HG02798 (cell line): ENCODE data around the gene ERC1.
"Not testable (repeated sequence)": the region's sequence is repeated elsewhere in the genome, so short reads cannot be mapped to it uniquely, and the experiment has no call there.

Source experiments
- ATAC-seq: cut with Tn5 transposase; IDR thresholded peaks from one replicate; pipeline ENCODE4 v1.9.1; 2021; ENCODE audit warnings: mild to moderate bottlenecking; ENCODE audit not compliant: unreplicated experiment, poor library complexity

Gene ERC1

DNA sequence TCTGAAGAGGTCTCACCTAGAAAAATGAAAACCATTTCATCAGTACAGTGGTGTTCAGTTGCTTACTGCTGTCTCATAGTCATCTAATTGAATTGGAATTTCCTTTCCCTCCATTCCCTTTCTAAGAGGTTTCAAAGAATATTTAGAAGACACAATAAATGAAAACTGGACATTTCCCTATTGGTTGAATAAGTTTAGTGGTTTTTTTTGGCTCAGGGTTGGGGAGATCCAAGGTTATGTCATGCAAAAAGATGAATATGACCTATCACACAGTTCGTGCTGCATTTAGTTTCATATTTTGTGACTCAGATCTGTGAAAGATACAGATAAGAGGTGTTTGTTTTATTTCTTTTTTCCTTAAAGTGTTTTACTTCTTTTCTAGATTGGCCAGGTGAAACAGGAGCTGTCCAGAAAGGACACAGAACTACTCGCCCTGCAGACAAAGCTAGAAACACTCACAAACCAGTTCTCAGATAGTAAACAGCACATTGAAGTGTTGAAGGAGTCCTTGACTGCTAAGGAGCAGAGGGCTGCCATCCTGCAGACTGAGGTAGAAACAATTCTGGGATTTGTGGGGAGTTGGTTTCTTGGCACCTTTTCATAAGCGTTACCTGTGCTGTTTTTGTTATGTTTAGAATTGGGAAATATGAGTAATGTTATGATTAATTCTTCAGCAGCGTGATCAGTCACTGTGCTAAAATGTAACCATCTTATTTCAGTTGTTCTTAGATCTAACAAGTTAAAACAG, 124.6 kb downstream of the ERC1 start:
- no peak for ATAC-seq

DNA sequence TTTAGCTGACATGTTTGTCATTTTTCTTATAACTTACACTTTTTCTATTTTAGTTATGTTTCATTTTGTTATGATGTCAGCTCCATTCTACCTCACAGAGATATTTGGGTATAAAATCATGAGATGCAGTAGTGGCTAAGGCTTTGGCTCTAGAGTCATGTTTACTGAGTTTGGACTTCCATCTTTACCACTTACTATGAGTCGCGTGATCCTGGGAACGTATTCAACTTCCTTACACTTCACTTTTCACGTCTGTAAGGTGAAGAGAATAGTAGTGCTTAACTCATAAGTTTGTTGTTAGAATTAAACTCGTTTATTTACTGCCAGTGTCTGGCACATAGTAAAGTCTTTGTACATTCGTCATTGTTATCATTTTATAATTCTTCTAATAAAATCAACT, 126.3 kb downstream of the ERC1 start:
- no peak for ATAC-seq

DNA sequence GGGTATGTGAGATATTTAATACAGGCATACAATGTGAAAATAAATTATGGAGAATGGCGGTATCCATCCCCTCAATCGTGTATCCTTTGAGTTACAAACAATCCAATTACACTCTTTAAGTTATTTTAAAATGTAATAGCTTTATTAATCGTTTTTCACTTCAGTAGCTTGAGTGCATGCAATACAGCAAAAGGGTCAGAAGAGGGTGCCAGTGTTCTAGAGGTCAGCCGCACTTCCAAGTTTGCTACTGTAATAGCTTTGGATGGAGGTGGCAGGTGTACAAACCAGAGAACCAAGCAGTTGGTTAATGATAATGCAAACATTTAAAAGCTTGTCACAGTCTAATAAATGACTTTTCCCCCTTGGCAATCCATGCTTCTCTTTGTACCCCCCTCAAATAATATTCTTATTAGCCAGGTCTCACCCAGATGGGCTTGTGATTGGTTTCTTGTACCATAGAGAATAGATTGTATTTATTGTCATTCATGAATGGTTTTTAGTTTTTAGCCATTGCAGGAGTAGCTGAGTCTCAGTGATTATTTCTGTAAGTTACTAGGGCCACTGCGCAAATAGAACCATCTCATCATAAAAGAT, 127.0 kb downstream of the ERC1 start:
- no peak for ATAC-seq

DNA sequence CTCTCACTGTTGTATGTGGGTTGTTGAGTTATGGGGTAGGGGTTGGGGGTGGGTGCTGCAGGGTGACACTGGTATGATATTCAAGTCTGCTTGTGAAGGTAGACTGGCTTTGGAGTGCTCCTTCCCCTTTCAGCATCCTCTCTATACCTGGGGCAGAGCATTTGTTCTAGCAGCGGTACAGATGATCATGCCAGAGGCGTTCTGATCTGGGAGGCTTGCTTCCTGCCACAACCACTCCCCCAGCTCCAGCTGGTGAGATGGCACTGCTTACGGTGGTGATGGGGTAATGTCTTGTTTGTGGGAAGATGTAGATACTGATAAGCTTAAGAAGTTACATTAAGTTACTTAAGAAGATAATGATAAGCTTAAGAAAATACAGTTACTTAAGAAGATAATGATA, 131.8 kb downstream of the ERC1 start:
- ATAC-seq = no peak

- ATAC-seq = no peak
Measured at GRCh38 chr12:1126091-1126490, 135.1 kb downstream of the ERC1 start.

- ATAC-seq = no peak
Measured at GRCh38 chr12:1127021-1127420, 136.0 kb downstream of the ERC1 start.

DNA sequence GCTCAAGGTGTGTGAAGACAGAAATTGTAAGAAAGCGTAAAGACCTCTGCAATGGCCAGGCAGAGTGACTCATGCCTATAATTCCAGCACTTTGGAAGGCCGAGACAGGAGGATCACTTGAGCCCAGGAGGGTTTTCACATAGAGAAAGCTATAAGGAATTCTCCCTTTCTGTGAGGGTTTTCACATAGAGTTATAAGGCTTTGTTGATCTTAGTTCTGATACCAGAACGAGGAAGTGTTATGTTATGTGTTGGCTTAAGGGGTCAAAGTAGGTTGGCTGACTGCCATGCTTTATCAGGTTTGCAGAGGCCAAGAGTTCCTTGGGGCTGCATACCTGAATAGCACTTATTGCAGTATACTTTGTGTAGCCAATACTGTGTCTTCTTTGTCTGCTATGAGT, 139.1 kb downstream of the ERC1 start:
- no peak for ATAC-seq

DNA sequence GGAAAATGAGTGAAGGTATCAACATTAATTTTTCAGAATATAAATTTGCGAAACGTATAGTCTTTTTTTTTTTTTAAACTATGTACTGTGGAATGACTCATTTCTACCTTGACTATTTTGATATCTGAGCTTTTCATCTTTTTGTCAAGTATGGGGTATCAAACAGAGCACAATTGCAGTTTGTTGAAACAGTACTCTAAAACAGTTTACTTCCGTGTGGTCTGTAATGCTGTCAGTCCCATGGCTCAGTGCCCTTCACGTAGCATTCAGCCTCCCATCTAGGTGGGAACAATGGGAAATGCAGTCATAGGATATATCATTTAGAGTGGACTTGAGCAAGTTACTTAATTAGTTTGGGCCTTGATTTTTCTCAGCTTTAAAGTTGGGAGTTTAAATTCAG, 139.5 kb downstream of the ERC1 start:
- no peak for ATAC-seq

DNA sequence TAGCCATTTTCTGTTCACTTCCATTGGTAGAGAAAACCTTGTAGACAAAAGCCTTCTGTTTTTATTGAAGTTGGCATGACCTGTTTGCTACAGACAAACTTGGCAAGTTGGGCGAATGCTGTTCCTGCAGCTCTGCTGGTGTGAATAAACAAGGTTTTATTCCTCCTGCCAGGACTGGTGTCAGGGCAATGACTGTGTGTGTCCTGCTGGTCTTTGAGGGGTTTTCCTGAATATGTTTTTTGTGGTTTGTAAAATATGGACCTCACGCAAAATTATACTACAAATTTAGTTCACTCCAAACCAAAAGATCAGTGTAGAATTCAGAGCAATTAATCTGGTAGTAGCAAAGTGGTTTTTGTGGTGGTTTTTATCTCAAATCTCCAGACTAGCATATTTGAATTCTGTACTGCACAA, 140.8 kb downstream of the ERC1 start:
- ATAC-seq = no peak

GRCh38 chr12:1132311-1132710, 141.3 kb downstream of the ERC1 start:
- no peak for ATAC-seq

DNA sequence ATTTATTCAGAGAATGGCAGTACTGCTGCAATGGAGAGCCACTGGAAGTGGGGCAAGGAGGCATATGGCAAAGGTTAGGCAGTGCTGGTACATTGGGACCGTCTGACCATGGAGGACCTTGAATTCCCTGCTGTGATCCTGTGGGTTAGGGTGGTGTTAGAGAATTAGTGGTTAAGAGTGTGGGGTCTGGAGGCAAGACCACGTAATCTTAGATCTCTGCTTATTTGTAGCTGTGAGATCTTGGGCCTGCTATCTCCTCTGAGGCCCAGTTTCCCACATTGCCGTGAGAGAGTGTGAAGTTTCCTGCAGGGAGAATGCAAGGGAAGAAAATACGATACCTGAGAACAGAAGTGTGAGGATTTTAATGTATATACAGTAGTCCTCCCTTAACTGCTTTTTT, 147.7 kb downstream of the ERC1 start:
- ATAC-seq = no peak

DNA sequence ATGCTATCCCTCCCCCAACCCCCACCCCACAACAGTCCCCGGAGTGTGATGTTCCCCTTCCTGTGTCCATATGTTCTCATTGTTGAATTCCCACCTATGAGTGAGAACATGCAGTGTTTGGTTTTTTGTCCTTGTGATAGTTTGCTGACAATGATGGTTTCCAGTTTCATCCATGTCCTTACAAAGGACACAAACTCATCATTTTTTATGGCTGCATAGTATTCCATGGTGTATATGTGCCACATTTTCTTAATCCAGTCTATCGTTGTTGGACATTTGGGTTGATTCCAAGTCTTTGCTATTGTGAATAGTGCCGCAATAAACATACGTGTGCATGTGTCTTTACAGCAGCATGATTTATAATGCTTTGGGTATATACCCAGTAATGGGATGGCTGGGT, 155.7 kb downstream of the ERC1 start:
- ATAC-seq = not testable (repeated sequence)

DNA sequence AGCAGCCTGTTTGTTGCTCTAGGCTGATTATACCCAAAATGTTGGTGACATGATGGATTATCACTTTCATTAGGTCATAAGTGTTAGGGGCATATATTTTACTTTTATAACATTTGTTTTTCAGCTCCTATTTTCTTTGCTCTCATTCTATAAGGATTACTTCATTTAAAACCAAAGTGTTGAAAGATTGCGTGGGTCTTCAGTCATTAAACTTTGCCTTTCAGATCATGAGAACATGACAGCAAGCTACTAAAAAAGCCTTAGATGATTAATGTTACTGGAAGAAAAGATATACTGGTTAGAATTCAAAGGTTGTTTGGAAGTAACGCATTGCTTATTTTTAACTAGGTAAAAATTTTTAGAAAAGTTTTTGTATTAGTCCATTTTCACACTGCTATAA, 156.8 kb downstream of the ERC1 start:
- no peak for ATAC-seq

DNA sequence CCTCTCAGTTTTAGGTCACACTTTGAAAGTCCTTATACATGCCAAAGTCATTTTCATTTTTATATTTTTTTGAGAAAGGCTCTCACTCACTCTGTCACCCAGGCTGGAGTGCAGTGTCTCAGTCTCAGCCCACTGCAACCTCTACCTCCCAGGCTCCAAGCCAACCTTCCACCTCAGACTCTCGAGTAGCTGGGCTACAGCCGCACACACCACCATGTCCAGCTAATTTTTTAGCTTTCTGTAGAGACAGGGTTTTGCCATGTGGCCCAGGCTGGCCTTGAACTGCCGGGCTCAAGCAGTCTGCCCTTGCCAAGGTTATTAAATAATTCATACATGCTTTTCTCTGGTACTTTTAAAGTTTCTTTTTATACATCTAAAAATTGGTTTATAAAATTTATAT, 166.0 kb downstream of the ERC1 start:
- no peak for ATAC-seq

DNA sequence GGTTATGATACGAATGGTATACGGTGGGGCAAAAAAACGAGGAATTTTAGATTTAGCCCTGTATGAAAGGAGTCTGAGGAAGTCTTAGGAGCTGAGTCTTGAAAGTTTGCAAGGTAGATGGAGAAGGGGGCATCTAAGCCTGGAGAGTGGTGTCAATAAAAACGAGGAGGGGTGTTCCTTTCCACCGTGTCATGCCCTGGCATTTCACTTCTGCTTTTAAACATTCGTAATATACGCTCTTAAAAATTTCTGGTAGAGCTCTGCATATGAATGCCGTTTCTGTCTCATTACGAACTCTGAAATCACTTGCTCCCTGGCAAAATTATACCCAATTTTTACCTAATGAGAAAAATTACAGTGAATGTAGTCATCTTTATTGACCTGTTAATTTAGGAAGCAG, 170.2 kb downstream of the ERC1 start:
- ATAC-seq = no peak

- ATAC-seq = no peak
Measured at GRCh38 chr12:1162081-1162760, 171.2 kb downstream of the ERC1 start.

DNA sequence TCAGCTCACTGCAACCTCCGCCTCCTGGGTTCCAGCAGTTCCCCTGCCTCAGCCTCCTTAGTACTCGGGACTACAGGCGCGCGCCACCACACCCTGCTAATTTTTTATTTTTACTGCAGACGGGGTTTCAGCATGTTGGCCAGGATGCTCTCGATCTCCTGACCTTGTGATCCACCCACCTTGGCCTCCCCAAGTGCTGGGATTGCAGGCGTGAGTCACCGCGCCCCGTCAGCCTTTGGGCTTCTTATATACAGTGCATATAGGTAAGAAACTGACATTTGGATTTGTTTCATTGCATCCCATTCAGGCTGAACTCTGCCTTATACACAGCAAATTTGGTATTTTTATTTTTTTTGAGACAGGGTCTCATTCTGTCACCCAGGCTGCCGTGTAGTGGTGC, 176.8 kb downstream of the ERC1 start:
- ATAC-seq = no peak

DNA sequence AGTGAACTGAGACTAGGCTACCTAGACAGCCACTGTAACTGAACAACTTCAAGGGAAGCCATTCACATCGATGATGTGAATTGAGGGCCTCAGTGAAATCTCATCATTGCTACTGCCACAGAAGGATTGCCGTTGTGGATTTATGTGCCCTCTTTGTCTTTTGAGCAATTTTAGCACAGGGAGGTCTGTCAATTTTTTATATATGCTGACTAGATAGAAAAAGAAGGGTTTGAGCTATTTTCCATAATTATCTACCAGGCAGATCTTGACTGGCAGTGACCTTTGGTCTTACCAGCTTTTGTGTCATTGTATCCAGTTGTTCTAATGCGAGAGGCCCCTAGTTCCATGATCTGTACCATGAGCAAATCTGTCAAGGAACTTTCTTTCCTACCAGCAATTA, 179.4 kb downstream of the ERC1 start:
- no peak for ATAC-seq

GRCh38 chr12:1171657-1172408, 180.8 kb downstream of the ERC1 start:
- no peak for ATAC-seq

- no peak for ATAC-seq
Measured at GRCh38 chr12:1173781-1174617, 183.0 kb downstream of the ERC1 start.
